ENCODE results near the gene IFI27L2. TPM values are rescaled to one million over a fixed set of nuclear protein-coding genes. Genes with fewer than 3 reads are reported as not detected.

The IFI27L2 gene
- total and polyA plus RNA-seq, 2 experiments from 2014 or later = 91.5 to 95.1 TPM

- 94% methylated on average over 14 of the region's 15 CpGs for WGBS (ENCODE audit: low lambda C conversion rate, missing lambda C conversion rate)
Measured at GRCh38 chr14:94115631-94116030, 13.8 kb downstream of the IFI27L2 start.

GRCh38 chr14:94115058-94115591 lies 14.3 kb downstream of the IFI27L2 start:
- TF ChIP-seq CTCF (IDR thresholded peaks at IDR 0.05; ENCODE audit: poor library complexity) (no peak), EZH2 (IDR thresholded peaks at IDR 0.05; ENCODE audit: borderline replicate concordance) (no peak), EZH2phosphoT487 (IDR thresholded peaks at IDR 0.05; ENCODE audit: low read depth, severe bottlenecking, unreplicated experiment) (no peak)
- H3K4me2 ChIP-seq = no peak overlapping the region
- no peaks in the 10 kb centered on the region for H4K20me1 ChIP-seq (ENCODE audit: insufficient read depth, poor library complexity, severe bottlenecking)
- H3K4me1 ChIP-seq (ENCODE audit: insufficient read depth) = no peaks in the 10 kb centered on the region
- H3K36me3 ChIP-seq (replicated peaks; ENCODE audit: insufficient read depth, low read depth) = no peaks in the 10 kb centered on the region
- H3K9me3 ChIP-seq (ENCODE audit: low read depth) = no peaks in the 10 kb centered on the region
- no peak overlapping the region for H2AFZ ChIP-seq
- no peak for DNase-seq (ENCODE audit: low spot score)
- H3K9me2 ChIP-seq (replicated peaks; ENCODE audit: insufficient read depth) = no peaks in the 10 kb centered on the region
- no peak overlapping the region for H3K27ac ChIP-seq
- H3K27me3 ChIP-seq = no peaks in the 10 kb centered on the region
- 68% methylated on average over 4 of the region's 4 CpGs for WGBS (ENCODE audit: low lambda C conversion rate, missing lambda C conversion rate)
- H3K79me2 ChIP-seq = no peaks in the 10 kb centered on the region
- no peak overlapping the region for H3K4me3 ChIP-seq

More at GRCh38 chr14:94115631-94116030, 13.8 kb downstream of the IFI27L2 start:
- TF ChIP-seq CTCF (IDR thresholded peaks at IDR 0.05; ENCODE audit: poor library complexity) (no peak), EZH2 (IDR thresholded peaks at IDR 0.05; ENCODE audit: borderline replicate concordance) (no peak), EZH2phosphoT487 (IDR thresholded peaks at IDR 0.05; ENCODE audit: low read depth, severe bottlenecking, unreplicated experiment) (no peak)
- no peaks in the 10 kb centered on the region for H4K20me1 ChIP-seq (ENCODE audit: insufficient read depth, poor library complexity, severe bottlenecking)
- no peak overlapping the region for H3K27ac ChIP-seq
- DNase-seq (ENCODE audit: low spot score) = no peak
- no peak overlapping the region for H3K4me2 ChIP-seq
- H2AFZ ChIP-seq = no peak overlapping the region
- no peak overlapping the region for H3K4me3 ChIP-seq
- no peaks in the 10 kb centered on the region for H3K9me2 ChIP-seq (replicated peaks; ENCODE audit: insufficient read depth)
- no peaks in the 10 kb centered on the region for H3K79me2 ChIP-seq
- H3K4me1 ChIP-seq (ENCODE audit: insufficient read depth) = no peaks in the 10 kb centered on the region
- H3K27me3 ChIP-seq = no peaks in the 10 kb centered on the region
- no peaks in the 10 kb centered on the region for H3K36me3 ChIP-seq (replicated peaks; ENCODE audit: insufficient read depth, low read depth)
- H3K9me3 ChIP-seq (ENCODE audit: low read depth) = no peaks in the 10 kb centered on the region

GRCh38 chr14:94114589-94115057 lies 14.8 kb downstream of the IFI27L2 start:
- no peaks in the 10 kb centered on the region for H4K20me1 ChIP-seq (ENCODE audit: insufficient read depth, poor library complexity, severe bottlenecking)
- no peaks in the 10 kb centered on the region for H3K4me1 ChIP-seq (ENCODE audit: insufficient read depth)
- TF ChIP-seq CTCF (IDR thresholded peaks at IDR 0.05; ENCODE audit: poor library complexity) = no peak
- no peak for TF ChIP-seq EZH2 (IDR thresholded peaks at IDR 0.05; ENCODE audit: borderline replicate concordance)
- TF ChIP-seq EZH2phosphoT487 (IDR thresholded peaks at IDR 0.05; ENCODE audit: low read depth, severe bottlenecking, unreplicated experiment) = no peak
- H3K27ac ChIP-seq = no peak overlapping the region
- H3K4me3 ChIP-seq = no peak overlapping the region
- no peaks in the 10 kb centered on the region for H3K9me3 ChIP-seq (ENCODE audit: low read depth)
- no peak overlapping the region for H3K4me2 ChIP-seq
- H2AFZ ChIP-seq = no peak overlapping the region
- H3K79me2 ChIP-seq = no peaks in the 10 kb centered on the region
- 83% methylated on average over 5 of the region's 5 CpGs for whole genome bisulfite sequencing (ENCODE audit: low lambda C conversion rate, missing lambda C conversion rate)
- no peaks in the 10 kb centered on the region for H3K36me3 ChIP-seq (replicated peaks; ENCODE audit: insufficient read depth, low read depth)
- no peaks in the 10 kb centered on the region for H3K9me2 ChIP-seq (replicated peaks; ENCODE audit: insufficient read depth)
- H3K27me3 ChIP-seq = no peaks in the 10 kb centered on the region
- DNase-seq (ENCODE audit: low spot score) = no peak
